HEK293 (cell line): ENCODE measurements around the gene TP73.

Source experiments
- CTCF ChIA-PET: fragments of 350-600 bp; formaldehyde crosslinking; extraction: SDS; loops from one replicate; lab custom pipeline; 2021; ENCODE audit warnings: antibody characterized with exemption; lab: Yijun Ruan, JAX
- POLR2A ChIA-PET: fragments of 300-600 bp; formaldehyde crosslinking; extraction: SDS; loops from one replicate; lab custom pipeline; 2020; ENCODE audit warnings: antibody characterized with exemption, inconsistent platforms; lab: Yijun Ruan, JAX
- H3K27ac ChIP-seq: fragments of 200-500 bp; sonication (Bioruptor generic); 2 replicates; pipeline ENCODE4 v1.5.1; 2014; ENCODE audit warnings: low read depth, low read length, control low read depth, inconsistent platforms; ENCODE audit errors: extremely low read depth
- H3K36me3 ChIP-seq, 2 experiments: fragments of 200-500 bp in 1 of 2; sonication (Bioruptor generic) in 1 of 2; 1 replicate in 1 of 2; 2 replicates in 1 of 2; pipeline ENCODE4 v1.5.1; 2014 to 2017; ENCODE audit warnings: inconsistent platforms in 2 of 2, low read length in 2 of 2; ENCODE audit not compliant: control insufficient read depth in 2 of 2, insufficient read depth in 1 of 2
- H3K4me1 ChIP-seq: fragments of 200-500 bp; sonication (Bioruptor generic); 2 replicates; pipeline ENCODE4 v1.5.1; 2014; ENCODE audit warnings: mild to moderate bottlenecking, low read length, inconsistent platforms; ENCODE audit not compliant: control insufficient read depth, insufficient read depth
- H3K4me3 ChIP-seq: 2 replicates; pipeline ENCODE4 v1.5.1; 2011; ENCODE audit warnings: low read depth, mild to moderate bottlenecking, control low read depth, low read length, moderate library complexity
- H3K9me3 ChIP-seq: fragments of 200-500 bp; sonication (Bioruptor generic); 2 replicates; pipeline ENCODE4 v1.5.1; 2014; ENCODE audit warnings: low read depth, low read length, inconsistent platforms; ENCODE audit not compliant: control insufficient read depth, insufficient read depth
- GFI1B ChIP-seq: fragments of 450-650 bp; formaldehyde crosslinking; IDR thresholded peaks from 2 replicates; pipeline ENCODE4 v1.5.1; 2016; ENCODE audit warnings: missing biosample characterization, missing genetic modification characterization
- KLF7 ChIP-seq: fragments of 450-650 bp; formaldehyde crosslinking; IDR thresholded peaks from 2 replicates; pipeline ENCODE4 v1.5.1; 2016; ENCODE audit warnings: missing biosample characterization, missing genetic modification characterization, borderline replicate concordance
- MYNN ChIP-seq: fragments of 450-650 bp; formaldehyde crosslinking; IDR thresholded peaks from 2 replicates; pipeline ENCODE4 v1.5.1; 2016; ENCODE audit warnings: missing biosample characterization, missing genetic modification characterization, borderline replicate concordance
- OVOL3 ChIP-seq: fragments of 450-650 bp; formaldehyde crosslinking; IDR thresholded peaks from 2 replicates; pipeline ENCODE4 v1.5.1; 2016; ENCODE audit warnings: missing biosample characterization, missing genetic modification characterization
- PRDM6 ChIP-seq: fragments of 450-650 bp; formaldehyde crosslinking; IDR thresholded peaks from 2 replicates; pipeline ENCODE4 v1.5.1; 2017; ENCODE audit warnings: missing biosample characterization, missing genetic modification characterization
- SCRT2 ChIP-seq: fragments of 450-650 bp; formaldehyde crosslinking; IDR thresholded peaks from 2 replicates; pipeline ENCODE4 v1.5.1; 2016; ENCODE audit warnings: missing biosample characterization, missing genetic modification characterization
- SP2 ChIP-seq: fragments of 450-650 bp; formaldehyde crosslinking; IDR thresholded peaks from 2 replicates; pipeline ENCODE4 v1.5.1; 2016; ENCODE audit warnings: missing biosample characterization, missing genetic modification characterization
- TSHZ1 ChIP-seq: fragments of 450-650 bp; formaldehyde crosslinking; IDR thresholded peaks from 2 replicates; pipeline ENCODE4 v1.5.1; 2016; ENCODE audit warnings: missing biosample characterization, missing genetic modification characterization, borderline replicate concordance
- ZBTB17 ChIP-seq: fragments of 450-650 bp; formaldehyde crosslinking; IDR thresholded peaks from 2 replicates; pipeline ENCODE4 v1.5.1; 2016; ENCODE audit warnings: missing biosample characterization, missing genetic modification characterization
- ZEB2 ChIP-seq: fragments of 450-650 bp; formaldehyde crosslinking; IDR thresholded peaks from 2 replicates; pipeline ENCODE4 v1.5.1; 2016; ENCODE audit warnings: missing biosample characterization, missing genetic modification characterization
- ZFP69B ChIP-seq: fragments of 450-650 bp; formaldehyde crosslinking; IDR thresholded peaks from 2 replicates; pipeline ENCODE4 v1.5.1; 2016; ENCODE audit warnings: missing biosample characterization, missing genetic modification characterization
- ZNF112 ChIP-seq: fragments of 450-650 bp; formaldehyde crosslinking; IDR thresholded peaks from 2 replicates; pipeline ENCODE4 v1.5.0; 2017; ENCODE audit warnings: missing biosample characterization, missing genetic modification characterization
- ZNF155 ChIP-seq: fragments of 450-650 bp; formaldehyde crosslinking; IDR thresholded peaks from 2 replicates; pipeline ENCODE4 v1.5.1; 2016; ENCODE audit warnings: missing biosample characterization, missing genetic modification characterization
- ZNF2 ChIP-seq: fragments of 450-650 bp; formaldehyde crosslinking; IDR thresholded peaks from 2 replicates; pipeline ENCODE4 v1.5.1; 2016; ENCODE audit warnings: missing biosample characterization, missing genetic modification characterization
- ZNF274 ChIP-seq, 2 experiments: fragments of 200-500 bp in 1 of 2; fragments of 450-650 bp in 1 of 2; sonication (Bioruptor generic) in 1 of 2; formaldehyde crosslinking in 1 of 2; IDR thresholded peaks; 2 replicates each; pipeline versions ENCODE4 v1.5.1 to v1.6.1; 2014 to 2016; ENCODE audit warnings: borderline replicate concordance in 1 of 2, inconsistent platforms in 1 of 2, low read length in 1 of 2, missing biosample characterization in 1 of 2, missing genetic modification characterization in 1 of 2
- ZNF280C ChIP-seq: fragments of 450-650 bp; formaldehyde crosslinking; IDR thresholded peaks from 2 replicates; pipeline ENCODE4 v1.5.1; 2016; ENCODE audit warnings: missing biosample characterization, missing genetic modification characterization
- ZNF311 ChIP-seq: fragments of 450-650 bp; formaldehyde crosslinking; IDR thresholded peaks from 2 replicates; pipeline ENCODE4 v1.5.1; 2017; ENCODE audit warnings: missing biosample characterization, missing genetic modification characterization, borderline replicate concordance
- ZNF416 ChIP-seq: fragments of 450-650 bp; formaldehyde crosslinking; IDR thresholded peaks from 2 replicates; pipeline ENCODE4 v1.5.1; 2016; ENCODE audit warnings: missing biosample characterization, missing genetic modification characterization
- ZNF571 ChIP-seq: fragments of 450-650 bp; formaldehyde crosslinking; IDR thresholded peaks from 2 replicates; pipeline ENCODE4 v1.5.0; 2017; ENCODE audit warnings: missing biosample characterization, missing genetic modification characterization
- ZNF600 ChIP-seq: fragments of 450-650 bp; formaldehyde crosslinking; IDR thresholded peaks from 2 replicates; pipeline ENCODE4 v1.5.1; 2016; ENCODE audit warnings: missing biosample characterization, missing genetic modification characterization
- ZNF610 ChIP-seq: fragments of 450-650 bp; formaldehyde crosslinking; IDR thresholded peaks from 2 replicates; pipeline ENCODE4 v1.5.1; 2016; ENCODE audit warnings: missing biosample characterization, missing genetic modification characterization, borderline replicate concordance
- ZNF704 ChIP-seq: fragments of 450-650 bp; formaldehyde crosslinking; IDR thresholded peaks from 2 replicates; pipeline ENCODE4 v1.5.1; 2016; ENCODE audit warnings: missing biosample characterization, missing genetic modification characterization
- ZNF791 ChIP-seq: fragments of 450-650 bp; formaldehyde crosslinking; IDR thresholded peaks from 2 replicates; pipeline ENCODE4 v1.5.1; 2016; ENCODE audit warnings: missing biosample characterization, missing genetic modification characterization

Gene TP73

GRCh38 chr1:3626025-3626424 is 26.3 kb upstream of the TP73 start:
- TF ChIP-seq ZNF155 (tag by site-specific recombination) (no peak), ZNF571 (no peak), ZEB2 (tag by site-specific recombination) (no peak), SCRT2 (no peak), ZNF704 (tag by site-specific recombination) (no peak), SP2 (tag by site-specific recombination) (no peak), ZNF416 (no peak), ZBTB17 (tag by site-specific recombination) (no peak), ZNF280C (no peak), ZNF112 (tag by site-specific recombination) (no peak)
- H3K4me3 ChIP-seq, result no peak overlapping the region
- no peaks in the 10 kb centered on the region for H3K9me3 ChIP-seq
- no peaks in the 10 kb centered on the region for H3K4me1 ChIP-seq
- CTCF ChIA-PET, result interaction anchor here (0.5 to 1.3 kb wide), 7 partner anchors 12 to 173 kb away, joined by 3 to 6 read pairs (median 3); no protein-coding TSS in a partner anchor
- POLR2A ChIA-PET, result no interaction called here
- H3K27ac ChIP-seq, result no peak overlapping the region
- peaks cover 13 to 42% of the 10 kb centered on the region in 2 experiments for H3K36me3 ChIP-seq

- H3K9me3 ChIP-seq, result no peaks in the 10 kb centered on the region
- peaks cover 13 to 59% of the 10 kb centered on the region in 2 experiments for H3K36me3 ChIP-seq
- no peak overlapping the region for H3K27ac ChIP-seq
- H3K4me1 ChIP-seq, result no peaks in the 10 kb centered on the region
- ChIA-PET POLR2A (interaction anchor here (0.6 kb wide), 1 partner anchor 228 kb away, joined by 3 read pairs; no protein-coding TSS in a partner anchor), CTCF (interaction anchor here (0.6 to 1.9 kb wide), 5 partner anchors 97 to 1292 kb away, joined by 3 to 8 read pairs (median 3); no protein-coding TSS in a partner anchor)
- H3K4me3 ChIP-seq, result no peak overlapping the region
- no peak for TF ChIP-seq ZNF311 (tag by site-specific recombination)
- no peak for TF ChIP-seq ZNF600
- no peak for TF ChIP-seq ZNF274 (IDR thresholded peaks at IDR 0.05; ENCODE audit: low read length)
- no peak for TF ChIP-seq ZNF274 (tag by site-specific recombination; IDR thresholded peaks at IDR 0.05; ENCODE audit: borderline replicate concordance)
- no peak for TF ChIP-seq ZNF610 (tag by site-specific recombination)
- TF ChIP-seq MYNN (tag by site-specific recombination), result no peak
- TF ChIP-seq TSHZ1 (tag by site-specific recombination), result no peak
- no peak for TF ChIP-seq ZFP69B
- no peak for TF ChIP-seq SCRT2
- no peak for TF ChIP-seq OVOL3
- TF ChIP-seq PRDM6 (tag by site-specific recombination), result no peak
- no peak for TF ChIP-seq KLF7
- no peak for TF ChIP-seq ZNF2 (tag by site-specific recombination)
- no peak for TF ChIP-seq GFI1B
- TF ChIP-seq ZNF791 (tag by site-specific recombination), result no peak
Observed at GRCh38 chr1:3627515-3628253, 24.6 kb upstream of the TP73 start.
